Hepatic stellate cell (primary cell): Measurements from ENCODE around the gene NIPAL4.

ENCODE experiments used
- DNase-seq: peaks from one replicate; pipeline ENCODE4 v3.0.0; 2011; ENCODE audit warnings: low spot score

NIPAL4 gene

GRCh38 chr5:157516626-157517325 lies 56.8 kb downstream of the NIPAL4 start:
- peak; percentile 88 for DNase-seq

DNA sequence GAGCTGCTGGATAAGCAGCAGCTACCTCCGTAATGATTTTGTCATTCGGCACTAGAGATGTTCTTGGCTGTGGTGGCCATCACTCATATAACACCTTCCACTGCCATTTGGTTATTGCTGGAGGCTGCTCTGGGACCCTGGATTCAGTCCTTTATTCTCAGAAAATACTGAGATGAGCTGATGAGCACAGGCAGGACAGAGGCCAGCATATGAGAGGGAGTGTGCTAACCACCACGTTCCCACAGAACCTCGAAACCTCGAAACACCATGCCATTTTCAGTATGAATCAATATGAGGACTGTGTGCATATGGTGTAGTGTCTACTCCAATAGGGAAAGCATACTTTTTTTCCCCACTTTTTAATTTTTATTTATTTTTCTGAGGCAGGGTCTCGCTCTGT lies 59.0 kb downstream of the NIPAL4 start:
- no peak for DNase-seq

GRCh38 chr5:157519579-157520253 lies 59.7 kb downstream of the NIPAL4 start:
- no peak for DNase-seq

DNA sequence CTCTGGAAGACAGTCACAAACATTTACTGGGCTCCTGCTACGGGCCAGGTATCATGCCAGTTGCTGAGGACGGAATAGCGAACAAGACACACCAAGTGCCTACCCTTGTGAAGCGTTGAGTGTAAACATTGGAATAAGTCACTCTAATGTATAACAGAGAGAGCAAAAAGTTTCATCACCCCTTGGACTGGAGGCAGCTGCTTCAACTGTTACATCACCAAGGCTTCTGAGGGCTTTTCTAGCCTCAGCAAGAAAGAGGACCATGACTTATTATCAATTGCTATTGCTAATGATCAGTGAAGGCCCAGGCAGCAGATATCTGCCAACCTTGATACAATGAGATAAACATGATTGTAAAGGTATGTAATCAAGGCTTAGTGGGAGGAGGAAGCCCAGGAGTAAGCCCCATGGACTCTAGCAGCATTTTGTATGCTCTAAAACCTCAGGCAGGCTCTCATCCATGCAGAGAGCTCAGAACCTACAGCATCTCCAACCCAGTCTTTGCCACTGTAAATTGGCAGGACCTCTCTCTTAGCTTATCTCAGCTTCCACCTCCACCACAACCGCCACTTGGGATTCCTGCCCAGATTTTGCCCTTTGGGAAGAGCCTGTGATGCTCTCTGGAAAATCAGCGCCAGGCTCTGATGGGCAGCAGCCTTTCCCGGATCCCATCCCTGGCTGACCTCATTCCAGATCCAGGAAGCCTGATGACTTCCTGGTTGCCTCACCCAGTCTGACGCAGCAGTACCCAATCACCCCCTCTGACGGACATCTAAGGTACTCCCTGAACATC lies 61.1 kb downstream of the NIPAL4 start:
- no peak for DNase-seq

GRCh38 chr5:157521704-157522029 lies 61.7 kb downstream of the NIPAL4 start:
- DNase-seq, result no peak

GRCh38 chr5:157523976-157524375 lies 64.0 kb downstream of the NIPAL4 start:
- no peak for DNase-seq
